ENCODE measurements around the gene ASB6. TPM values are rescaled to one million over a fixed set of nuclear protein-coding genes. Genes with fewer than 3 reads are reported as not detected.
A peak's percentile ranks its signal among the peaks of the same experiment; 100 is the strongest.

ASB6 gene
- total RNA-seq, 1 donor from 2014 or later, result 4.2 TPM

DNA sequence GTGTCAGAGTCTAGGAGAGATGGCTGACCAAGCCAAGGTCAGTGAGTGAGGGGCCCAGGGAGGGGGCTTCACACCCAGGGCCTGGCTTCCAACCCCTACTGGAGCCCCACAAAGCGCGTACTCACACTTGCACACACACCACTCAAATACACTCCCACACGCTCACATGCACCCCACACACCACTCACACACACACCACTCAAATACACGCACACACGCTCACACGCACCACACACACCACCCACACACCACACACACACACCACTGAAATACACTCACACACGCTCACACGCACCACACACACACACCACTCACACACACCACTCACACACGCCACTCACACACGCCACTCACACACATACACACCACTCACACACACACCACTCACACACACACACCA is 5.7 kb upstream of the ASB6 start:
- Histone ChIP-seq H3K9ac (ENCODE audit: low read depth in 1 of 3, low read length in 3 of 3) (no peak overlapping the region), H3K9me3 (ENCODE audit: control insufficient read depth in 3 of 3, low read length in 3 of 3) (no peaks in the 10 kb centered on the region)

DNA sequence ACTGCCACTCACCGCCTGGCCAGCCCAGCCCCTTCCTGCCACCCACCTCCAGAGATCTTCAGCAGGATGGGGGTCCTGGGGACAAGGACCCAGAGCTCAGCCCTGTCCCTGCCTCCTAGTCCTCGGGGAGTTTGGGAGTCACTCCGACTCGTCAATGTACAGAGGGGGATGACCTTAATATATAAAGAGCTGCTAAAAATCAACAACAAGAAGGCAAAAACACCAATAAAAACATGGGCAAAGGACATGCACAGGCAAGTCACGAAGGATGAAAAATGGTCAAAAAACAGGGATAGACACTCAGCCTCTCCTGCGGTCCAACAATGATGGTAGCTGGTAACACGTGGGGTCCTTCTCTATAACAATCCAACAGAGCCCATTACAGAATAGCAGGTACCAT is 4.7 kb upstream of the ASB6 start:
- no peak overlapping the region for H3K4me3 ChIP-seq (ENCODE audit: low read length in 3 of 3)
- H3K27ac ChIP-seq (ENCODE audit: low read depth, low read length), result no peak overlapping the region
- no peaks in the 10 kb centered on the region for H3K9me3 ChIP-seq (ENCODE audit: control insufficient read depth in 3 of 3, low read length in 3 of 3)
- peaks cover 0 to 2% (median 0%) of the 10 kb centered on the region in 3 donors for H3K36me3 ChIP-seq (ENCODE audit: control insufficient read depth in 3 of 3, insufficient read depth in 3 of 3, low read length in 3 of 3)
- no peak overlapping the region for H3K9ac ChIP-seq (ENCODE audit: low read depth in 1 of 3, low read length in 3 of 3)
- H3K4me1 ChIP-seq (ENCODE audit: control insufficient read depth in 3 of 3, insufficient read depth in 3 of 3, low read length in 3 of 3), result peaks cover 2 to 6% (median 3%) of the 10 kb centered on the region in 3 donors
- no peaks in the 10 kb centered on the region for H3K27me3 ChIP-seq (ENCODE audit: control insufficient read depth in 3 of 3, insufficient read depth in 3 of 3, low read length in 3 of 3)

More for the DNA sequence above, 5.7 kb upstream of the ASB6 start:
- Histone ChIP-seq H3K27me3 (ENCODE audit: control insufficient read depth in 3 of 3, insufficient read depth in 3 of 3, low read length in 3 of 3) (no peaks in the 10 kb centered on the region), H3K36me3 (ENCODE audit: control insufficient read depth in 3 of 3, insufficient read depth in 3 of 3, low read length in 3 of 3) (no peaks in the 10 kb centered on the region), H3K4me3 (ENCODE audit: low read length in 3 of 3) (no peak overlapping the region), H3K4me1 (ENCODE audit: control insufficient read depth in 3 of 3, insufficient read depth in 3 of 3, low read length in 3 of 3) (peaks cover 0 to under 1% (median 0%) of the 10 kb centered on the region in 3 donors), H3K27ac (ENCODE audit: low read depth, low read length) (no peak overlapping the region)

GRCh38 chr9:129646252-129646651 is 4.3 kb upstream of the ASB6 start:
- peaks cover 6 to 10% (median 6%) of the 10 kb centered on the region in 3 donors for H3K4me1 ChIP-seq (ENCODE audit: control insufficient read depth in 3 of 3, insufficient read depth in 3 of 3, low read length in 3 of 3)
- H3K36me3 ChIP-seq (ENCODE audit: control insufficient read depth in 3 of 3, insufficient read depth in 3 of 3, low read length in 3 of 3), result peaks cover 0 to 2% (median 0%) of the 10 kb centered on the region in 3 donors
- no peak overlapping the region for H3K9ac ChIP-seq (ENCODE audit: low read depth in 1 of 3, low read length in 3 of 3)
- H3K9me3 ChIP-seq (ENCODE audit: control insufficient read depth in 3 of 3, low read length in 3 of 3), result no peaks in the 10 kb centered on the region
- no peak overlapping the region for H3K4me3 ChIP-seq (ENCODE audit: low read length in 3 of 3)
- H3K27me3 ChIP-seq (ENCODE audit: control insufficient read depth in 3 of 3, insufficient read depth in 3 of 3, low read length in 3 of 3), result no peaks in the 10 kb centered on the region
- H3K27ac ChIP-seq (ENCODE audit: low read depth, low read length), result no peak overlapping the region

DNA sequence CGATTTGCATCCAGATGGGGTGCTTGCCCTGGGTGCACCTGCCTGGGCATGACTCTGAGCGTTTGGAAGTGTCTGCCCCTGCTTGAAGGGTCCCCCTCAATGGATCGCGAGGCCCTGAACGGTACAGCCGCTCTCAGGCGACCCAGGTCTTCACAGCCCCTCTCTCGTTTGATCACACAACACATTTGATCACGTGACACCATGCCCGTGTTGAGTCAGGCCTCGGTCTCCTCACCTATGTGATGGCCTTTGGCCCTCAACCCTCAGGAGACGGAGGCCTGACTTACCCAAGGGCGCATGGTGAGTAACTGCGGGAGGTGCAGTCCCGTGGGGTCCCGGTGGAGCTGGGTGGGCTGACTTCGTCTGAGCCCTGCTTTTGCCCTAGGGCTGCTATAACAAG is 3.0 kb upstream of the ASB6 start:
- H3K4me3 ChIP-seq (ENCODE audit: low read length in 3 of 3), result no peak overlapping the region
- H3K9ac ChIP-seq (ENCODE audit: low read depth in 1 of 3, low read length in 3 of 3), result no peak overlapping the region
- H3K27ac ChIP-seq (ENCODE audit: low read depth, low read length), result no peak overlapping the region
- H3K36me3 ChIP-seq (ENCODE audit: control insufficient read depth in 3 of 3, insufficient read depth in 3 of 3, low read length in 3 of 3), result peaks cover 0 to 2% (median 0%) of the 10 kb centered on the region in 3 donors
- peaks cover 19 to 24% (median 19%) of the 10 kb centered on the region in 3 donors for H3K4me1 ChIP-seq (ENCODE audit: control insufficient read depth in 3 of 3, insufficient read depth in 3 of 3, low read length in 3 of 3)
- no peaks in the 10 kb centered on the region for H3K9me3 ChIP-seq (ENCODE audit: control insufficient read depth in 3 of 3, low read length in 3 of 3)
- H3K27me3 ChIP-seq (ENCODE audit: control insufficient read depth in 3 of 3, insufficient read depth in 3 of 3, low read length in 3 of 3), result no peaks in the 10 kb centered on the region

DNA sequence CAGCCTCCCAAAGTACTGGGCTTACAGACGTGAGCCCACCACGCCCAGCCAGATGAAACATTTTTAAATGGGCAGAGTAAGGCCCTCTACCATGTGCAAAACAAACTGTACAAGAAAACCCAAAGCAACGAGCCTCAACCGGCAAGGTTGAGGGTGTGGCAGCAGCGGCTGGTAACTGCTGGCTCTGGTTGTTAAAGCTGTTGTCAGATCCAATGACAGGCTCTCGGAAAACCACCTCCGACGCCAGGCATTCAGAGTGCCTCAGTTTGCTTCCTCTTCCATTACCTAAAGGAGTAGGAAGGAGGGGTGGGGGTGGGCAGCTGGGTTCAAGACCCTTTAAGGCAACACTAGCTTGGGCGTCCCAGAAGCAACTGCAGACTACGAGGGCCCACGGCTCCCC is 2.4 kb upstream of the ASB6 start:
- Histone ChIP-seq H3K27ac (ENCODE audit: low read depth, low read length) (no peak overlapping the region), H3K4me1 (ENCODE audit: control insufficient read depth in 3 of 3, insufficient read depth in 3 of 3, low read length in 3 of 3) (peaks cover 21 to 26% (median 23%) of the 10 kb centered on the region in 3 donors), H3K4me3 (ENCODE audit: low read length in 3 of 3) (no peak overlapping the region), H3K9ac (ENCODE audit: low read depth in 1 of 3, low read length in 3 of 3) (no peak overlapping the region), H3K27me3 (ENCODE audit: control insufficient read depth in 3 of 3, insufficient read depth in 3 of 3, low read length in 3 of 3) (no peaks in the 10 kb centered on the region), H3K9me3 (ENCODE audit: control insufficient read depth in 3 of 3, low read length in 3 of 3) (no peaks in the 10 kb centered on the region), H3K36me3 (ENCODE audit: control insufficient read depth in 3 of 3, insufficient read depth in 3 of 3, low read length in 3 of 3) (peaks cover 0 to 4% (median under 1%) of the 10 kb centered on the region in 3 donors)

GRCh38 chr9:129643706-129644105 is 1.8 kb upstream of the ASB6 start:
- Histone ChIP-seq H3K9me3 (ENCODE audit: control insufficient read depth in 3 of 3, low read length in 3 of 3) (no peaks in the 10 kb centered on the region), H3K4me3 (ENCODE audit: low read length in 3 of 3) (no peak overlapping the region), H3K36me3 (ENCODE audit: control insufficient read depth in 3 of 3, insufficient read depth in 3 of 3, low read length in 3 of 3) (peaks cover 5 to 10% (median 7%) of the 10 kb centered on the region in 3 donors), H3K27me3 (ENCODE audit: control insufficient read depth in 3 of 3, insufficient read depth in 3 of 3, low read length in 3 of 3) (no peaks in the 10 kb centered on the region), H3K27ac (ENCODE audit: low read depth, low read length) (no peak overlapping the region), H3K4me1 (ENCODE audit: control insufficient read depth in 3 of 3, insufficient read depth in 3 of 3, low read length in 3 of 3) (peaks cover 21 to 32% (median 29%) of the 10 kb centered on the region in 3 donors), H3K9ac (ENCODE audit: low read depth in 1 of 3, low read length in 3 of 3) (peak overlapping the region in 1 of 3 donors; percentile 51)

DNA sequence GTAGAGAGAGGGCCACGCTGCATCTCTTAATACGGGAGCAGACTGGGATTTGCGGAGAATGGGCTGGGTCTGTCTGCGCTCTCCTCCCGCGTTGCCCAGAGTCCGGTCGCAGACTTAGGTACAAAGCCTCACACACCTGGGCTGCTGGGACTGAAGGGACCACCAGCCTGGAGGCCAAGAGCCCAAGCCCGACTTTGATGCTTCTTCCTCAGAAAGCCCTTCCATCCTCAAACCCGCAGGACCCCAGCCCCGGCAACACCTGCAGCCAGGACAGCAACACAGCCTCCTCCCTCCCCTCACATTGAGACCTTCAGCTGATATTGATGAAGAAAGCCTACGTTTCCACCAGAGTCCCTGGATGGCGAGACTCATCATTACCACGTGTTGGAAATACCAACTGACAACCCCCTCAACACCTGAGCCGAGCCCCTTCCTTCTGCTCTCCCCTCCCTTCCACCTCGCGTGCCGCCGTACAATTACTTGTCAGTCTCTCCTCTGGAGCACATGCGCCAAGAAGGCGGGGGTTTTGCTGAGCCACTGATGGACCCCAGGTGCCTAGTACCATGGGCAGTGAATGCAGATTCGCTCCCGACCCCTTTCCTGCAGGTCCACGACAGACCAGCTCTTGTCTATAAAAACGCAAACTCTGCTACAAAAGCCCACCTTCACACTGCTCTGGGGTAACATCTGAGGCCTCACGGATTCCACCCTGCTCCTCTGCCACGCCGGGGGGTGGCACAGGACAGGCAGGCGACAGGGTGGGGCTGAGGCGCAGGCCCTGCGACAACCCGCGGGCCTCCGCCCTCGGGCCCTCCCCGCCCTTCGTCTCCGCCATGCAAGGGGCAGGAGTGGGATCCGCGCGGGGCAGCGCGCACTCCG is 841 bp downstream of the ASB6 start:
- H3K36me3 ChIP-seq (ENCODE audit: control insufficient read depth in 3 of 3, insufficient read depth in 3 of 3, low read length in 3 of 3), result peaks cover 27 to 31% (median 29%) of the 10 kb centered on the region in 3 donors
- peak overlapping the region; percentile 89 to 92 (median 89) for H3K9ac ChIP-seq (ENCODE audit: low read depth in 1 of 3, low read length in 3 of 3)
- peaks cover 23 to 32% (median 30%) of the 10 kb centered on the region in 3 donors for H3K4me1 ChIP-seq (ENCODE audit: control insufficient read depth in 3 of 3, insufficient read depth in 3 of 3, low read length in 3 of 3)
- peak overlapping the region; percentile 70 to 94 (median 88) for H3K4me3 ChIP-seq (ENCODE audit: low read length in 3 of 3)
- no peaks in the 10 kb centered on the region for H3K27me3 ChIP-seq (ENCODE audit: control insufficient read depth in 3 of 3, insufficient read depth in 3 of 3, low read length in 3 of 3)
- H3K9me3 ChIP-seq (ENCODE audit: control insufficient read depth in 3 of 3, low read length in 3 of 3), result no peaks in the 10 kb centered on the region
- peak overlapping the region; percentile 82 for H3K27ac ChIP-seq (ENCODE audit: low read depth, low read length)

DNA sequence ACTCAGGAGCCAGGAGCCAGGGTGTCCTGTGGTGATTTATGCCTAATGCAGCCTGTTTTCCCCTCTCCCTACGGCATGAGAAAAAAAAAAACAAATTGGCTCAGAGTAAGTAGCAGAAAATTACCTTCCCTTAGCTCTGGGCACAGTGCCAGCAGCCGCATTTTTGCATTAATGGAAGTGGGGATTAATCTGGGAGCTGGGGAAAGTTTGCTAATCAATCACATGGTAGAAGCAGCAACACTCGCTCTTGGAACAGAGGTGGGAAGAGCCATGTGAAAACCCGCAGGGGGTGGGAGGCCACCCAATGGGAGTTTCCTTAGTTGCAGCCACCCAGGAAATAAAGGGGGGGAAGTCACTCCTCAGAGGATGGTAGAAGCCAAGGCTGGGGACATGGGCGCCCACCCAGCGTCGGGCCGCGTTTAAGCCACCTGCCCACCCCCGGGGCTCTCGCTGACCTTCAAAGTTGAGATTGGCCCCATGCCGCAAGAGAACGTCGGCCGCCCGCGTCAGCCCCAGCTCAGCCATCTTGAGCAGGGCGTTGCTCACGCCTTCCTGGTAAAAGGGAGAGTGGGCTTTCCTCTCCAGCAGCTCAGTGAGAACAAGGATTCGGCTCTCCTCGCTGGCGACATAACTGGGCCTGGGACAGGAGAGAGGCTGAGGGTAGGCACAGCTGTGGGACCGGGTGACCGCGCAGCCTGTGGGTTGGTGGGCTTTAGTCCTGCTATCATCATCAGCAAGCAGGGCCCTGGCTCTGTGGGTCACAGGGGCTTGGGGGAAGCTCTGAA is 1.7 kb downstream of the ASB6 start:
- Histone ChIP-seq H3K27me3 (ENCODE audit: control insufficient read depth in 3 of 3, insufficient read depth in 3 of 3, low read length in 3 of 3) (no peaks in the 10 kb centered on the region), H3K27ac (ENCODE audit: low read depth, low read length) (no peak overlapping the region), H3K4me3 (ENCODE audit: low read length in 3 of 3) (peak overlapping the region; percentile 70 to 94 (median 88)), H3K4me1 (ENCODE audit: control insufficient read depth in 3 of 3, insufficient read depth in 3 of 3, low read length in 3 of 3) (peaks cover 23 to 32% (median 30%) of the 10 kb centered on the region in 3 donors), H3K9ac (ENCODE audit: low read depth in 1 of 3, low read length in 3 of 3) (peak overlapping the region in 2 of 3 donors; percentile 89 to 92), H3K9me3 (ENCODE audit: control insufficient read depth in 3 of 3, low read length in 3 of 3) (no peaks in the 10 kb centered on the region), H3K36me3 (ENCODE audit: control insufficient read depth in 3 of 3, insufficient read depth in 3 of 3, low read length in 3 of 3) (peaks cover 34 to 37% (median 35%) of the 10 kb centered on the region in 3 donors)

- Histone ChIP-seq H3K36me3 (ENCODE audit: control insufficient read depth in 3 of 3, insufficient read depth in 3 of 3, low read length in 3 of 3) (peaks cover 39 to 43% (median 40%) of the 10 kb centered on the region in 3 donors), H3K4me3 (ENCODE audit: low read length in 3 of 3) (no peak overlapping the region), H3K27me3 (ENCODE audit: control insufficient read depth in 3 of 3, insufficient read depth in 3 of 3, low read length in 3 of 3) (no peaks in the 10 kb centered on the region), H3K27ac (ENCODE audit: low read depth, low read length) (no peak overlapping the region), H3K4me1 (ENCODE audit: control insufficient read depth in 3 of 3, insufficient read depth in 3 of 3, low read length in 3 of 3) (peaks cover 23 to 34% (median 30%) of the 10 kb centered on the region in 3 donors), H3K9me3 (ENCODE audit: control insufficient read depth in 3 of 3, low read length in 3 of 3) (no peaks in the 10 kb centered on the region), H3K9ac (ENCODE audit: low read depth in 1 of 3, low read length in 3 of 3) (peak overlapping the region in 1 of 3 donors; percentile 25)
Measured at GRCh38 chr9:129639756-129640085, 2.2 kb downstream of the ASB6 start.

All from skeletal muscle tissue (tissue), 4 donors.